Upper lobe of left lung (tissue), 6 donors: ENCODE results near the gene JMJD8. TPM values are rescaled to one million over a fixed set of nuclear protein-coding genes. Genes with fewer than 3 reads are reported as not detected.

ENCODE experiments used
- ATAC-seq, 2 donors: fragments of 200-7000 bp; cut with Tn5 transposase; one replicate each; pipeline ENCODE4 v1.9.1; 2022; ENCODE audit warnings: mild to moderate bottlenecking in 2 of 2, moderate library complexity in 2 of 2; ENCODE audit not compliant: low FRiP score in 2 of 2
- DNase-seq, 2 donors: peaks; one replicate each; pipeline ENCODE4 v3.0.0-alpha.2; 2019 to 2020
- H3K27ac ChIP-seq, 4 donors: fragments of 200-600 bp; sonication (generic); one replicate each; pipeline ENCODE4 v1.5.1; 2016 to 2019
- H3K27me3 ChIP-seq, 4 donors: fragments of 200-600 bp; sonication (generic); one replicate each; pipeline ENCODE4 v1.5.1; 2017 to 2019
- H3K36me3 ChIP-seq, 4 donors: fragments of 200-600 bp; sonication (generic); one replicate each; pipeline ENCODE4 v1.5.1; 2016 to 2019
- H3K4me1 ChIP-seq, 4 donors: fragments of 200-600 bp; sonication (generic); one replicate each; pipeline ENCODE4 v1.5.1; 2018 to 2019
- H3K4me3 ChIP-seq, 4 donors: fragments of 200-600 bp; sonication (generic); one replicate each; pipeline ENCODE4 v1.5.1; 2017 to 2019; ENCODE audit warnings: mild to moderate bottlenecking in 2 of 4, moderate library complexity in 1 of 4
- H3K9me3 ChIP-seq, 4 donors: fragments of 200-600 bp; sonication (generic); one replicate each; pipeline ENCODE4 v1.5.1; 2018 to 2019
- EP300 ChIP-seq, 4 donors: sonication (generic); formaldehyde crosslinking; IDR thresholded peaks; one replicate each; pipeline ENCODE4 v1.5.1; 2017; ENCODE audit warnings: antibody characterized with exemption in 4 of 4, control low read depth in 2 of 4
- POLR2A ChIP-seq, 4 donors: fragments of 450-650 bp; IDR thresholded peaks; one replicate each; pipeline ENCODE4 v1.5.1; 2016 to 2017; ENCODE audit warnings: antibody characterized with exemption in 4 of 4, mild to moderate bottlenecking in 2 of 4
- POLR2AphosphoS5 ChIP-seq, 2 donors: sonication (generic); formaldehyde crosslinking; IDR thresholded peaks; one replicate each; pipeline ENCODE4 v1.5.1; 2017; ENCODE audit warnings: antibody characterized with exemption in 2 of 2
- WGBS, 2 donors: methylation state at CpG; one replicate each; pipeline ENCODE4 v1.1.5; 2017 to 2018; 5-methylcytosine and 5-hydroxymethylcytosine counted together
- total RNA-seq, 6 donors: library from RNA; depleted of rRNA in 4 of 6; stranded (reverse); fragments of >200 nt in 4 of 6; gene quantifications; one replicate each; pipeline versions ENCODE4 v1.1.0 to v1.2.1, GENCODE V29; 2016 to 2021
- TF ChIP-seq, protein P1 (sequence below), 6 experiments: fragments of 450-650 bp in 4 of 6; fragments of 200-600 bp in 2 of 6; sonication (generic) in 2 of 6; IDR thresholded peaks; one replicate each; pipeline ENCODE4 v1.5.1; 2016 to 2019; ENCODE audit warnings: antibody characterized with exemption in 6 of 6
- donor health status: DM: no; HTN: no; CAD: no; lungs with moderate emphysema.
- donor health status: DM: no; HTN: yes; CAD: no; lungs with severe emphysema.

Gene JMJD8
- total RNA-seq, 6 donors from 2014 or later = 60.0 to 109 (median 65.5) TPM

DNA sequence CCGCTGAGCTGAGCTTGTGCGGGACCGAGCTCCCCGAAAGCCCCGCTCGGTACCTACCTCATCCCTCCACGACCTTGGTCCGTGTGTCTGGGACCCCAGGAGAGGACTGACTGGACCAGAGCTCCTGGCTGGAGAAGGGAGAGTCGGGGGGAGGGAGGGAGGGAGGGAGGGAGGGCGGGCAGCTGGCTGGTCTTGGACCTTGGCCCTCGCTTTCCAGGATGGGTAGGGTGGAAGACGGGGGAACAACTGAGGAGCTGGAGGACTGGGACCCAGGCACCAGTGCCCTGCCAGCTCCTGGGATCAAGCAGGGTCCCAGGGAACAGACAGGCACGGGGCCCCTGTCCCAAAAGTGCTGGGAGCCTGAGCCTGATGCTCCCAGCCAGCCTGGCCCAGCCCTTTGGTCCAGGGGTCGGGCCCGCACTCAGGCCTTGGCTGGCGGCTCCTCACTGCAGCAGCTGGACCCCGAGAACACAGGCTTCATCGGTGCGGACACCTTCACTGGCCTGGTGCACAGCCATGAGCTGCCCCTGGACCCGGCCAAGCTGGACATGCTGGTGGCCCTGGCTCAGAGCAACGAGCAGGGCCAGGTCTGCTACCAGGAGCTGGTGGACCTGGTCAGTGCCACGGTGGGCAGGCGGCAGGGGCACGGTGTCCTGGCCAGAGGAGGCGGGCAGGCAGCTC lies 8.1 kb downstream of the JMJD8 start:
- H3K4me1 ChIP-seq = peaks cover 17 to 49% (median 25%) of the 10 kb centered on the region in 4 donors
- peak overlapping the region in 3 of 4 donors; percentile 21 to 37 (median 24) for H3K4me3 ChIP-seq
- 35 to 58% methylated on average over 6 to 24 of the region's 25 CpGs for WGBS, 2 donors
- DNase-seq = peak in 1 of 2 donors; percentile 84
- peaks cover 14 to 31% (median 27%) of the 10 kb centered on the region in 4 donors for H3K36me3 ChIP-seq
- H3K9me3 ChIP-seq = no peaks in the 10 kb centered on the region
- no peaks in the 10 kb centered on the region for H3K27me3 ChIP-seq
- H3K27ac ChIP-seq = no peak overlapping the region
- TF ChIP-seq EP300 (IDR thresholded peaks at IDR 0.05) (no peak), POLR2AphosphoS5 (IDR thresholded peaks at IDR 0.05) (no peak), POLR2A (IDR thresholded peaks at IDR 0.05) (no peak)
- TF ChIP-seq, protein P1, sequence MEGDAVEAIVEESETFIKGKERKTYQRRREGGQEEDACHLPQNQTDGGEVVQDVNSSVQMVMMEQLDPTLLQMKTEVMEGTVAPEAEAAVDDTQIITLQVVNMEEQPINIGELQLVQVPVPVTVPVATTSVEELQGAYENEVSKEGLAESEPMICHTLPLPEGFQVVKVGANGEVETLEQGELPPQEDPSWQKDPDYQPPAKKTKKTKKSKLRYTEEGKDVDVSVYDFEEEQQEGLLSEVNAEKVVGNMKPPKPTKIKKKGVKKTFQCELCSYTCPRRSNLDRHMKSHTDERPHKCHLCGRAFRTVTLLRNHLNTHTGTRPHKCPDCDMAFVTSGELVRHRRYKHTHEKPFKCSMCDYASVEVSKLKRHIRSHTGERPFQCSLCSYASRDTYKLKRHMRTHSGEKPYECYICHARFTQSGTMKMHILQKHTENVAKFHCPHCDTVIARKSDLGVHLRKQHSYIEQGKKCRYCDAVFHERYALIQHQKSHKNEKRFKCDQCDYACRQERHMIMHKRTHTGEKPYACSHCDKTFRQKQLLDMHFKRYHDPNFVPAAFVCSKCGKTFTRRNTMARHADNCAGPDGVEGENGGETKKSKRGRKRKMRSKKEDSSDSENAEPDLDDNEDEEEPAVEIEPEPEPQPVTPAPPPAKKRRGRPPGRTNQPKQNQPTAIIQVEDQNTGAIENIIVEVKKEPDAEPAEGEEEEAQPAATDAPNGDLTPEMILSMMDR (IDR thresholded peaks at IDR 0.05) = no peak
- no peak for ATAC-seq

DNA sequence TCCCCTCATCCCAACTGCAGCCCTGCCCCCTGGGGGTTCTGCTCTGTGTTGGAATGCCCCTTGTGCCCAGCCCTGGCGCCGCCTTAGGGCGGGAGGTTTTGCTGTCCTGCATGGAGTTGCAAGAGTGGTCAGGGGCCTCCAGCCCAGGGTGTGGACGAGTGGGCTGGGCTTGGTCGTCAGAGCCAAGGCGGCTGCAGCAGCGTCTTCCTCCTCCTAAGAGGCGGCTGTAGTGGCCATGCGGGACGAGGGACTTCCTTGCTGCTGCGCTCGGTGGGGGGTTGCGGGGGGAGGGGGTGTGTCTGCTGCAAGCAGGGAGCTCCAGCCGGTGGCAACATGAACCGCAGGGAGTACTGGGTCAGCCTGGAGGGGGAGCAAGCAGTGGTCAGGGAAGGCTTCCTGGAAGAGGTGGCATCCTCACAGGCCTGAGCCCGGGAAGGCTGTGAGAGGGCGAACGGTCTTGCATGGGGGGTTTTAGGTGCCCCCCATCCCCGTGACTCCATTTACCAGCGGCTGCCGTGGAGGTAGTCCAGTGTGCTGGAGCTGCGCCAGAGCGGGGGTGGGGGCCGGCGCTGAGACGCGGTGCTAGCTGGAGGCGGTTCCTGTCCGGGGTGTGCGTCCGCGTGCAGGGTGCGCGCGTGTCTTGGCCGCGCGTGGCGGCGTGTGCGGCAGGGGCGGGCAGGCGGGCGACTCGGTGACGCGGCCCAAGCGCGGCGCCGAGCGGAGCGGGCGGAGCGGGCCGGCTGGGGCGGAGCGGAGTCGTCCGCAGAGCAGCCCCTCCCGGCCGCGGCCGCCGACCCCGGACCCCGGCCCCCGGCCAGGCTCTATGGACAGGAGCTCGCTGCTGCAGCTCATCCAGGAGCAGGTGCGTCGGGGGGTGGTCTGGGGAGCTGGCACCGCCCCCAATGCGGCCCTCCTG lies 8.9 kb downstream of the JMJD8 start, which contains the start of gene RHBDL1:
Gene RHBDL1, plus strand, starts transcription at position 704 of the 916 bp plus-strand sequence. Its CDS starts 120 bp downstream, at position 824.
- Histone ChIP-seq H3K27ac (no peak within 1 kb of the TSS), H3K9me3 (no peaks in the 10 kb centered on the region), H3K27me3 (no peaks in the 10 kb centered on the region), H3K4me3 (peak within 1 kb of the TSS in 3 of 4 donors; percentile 21 to 37 (median 24)), H3K36me3 (peaks cover 22 to 39% (median 35%) of the 10 kb centered on the region in 4 donors), H3K4me1 (peaks cover 13 to 45% (median 21%) of the 10 kb centered on the region in 4 donors)
- TF ChIP-seq POLR2AphosphoS5 (IDR thresholded peaks at IDR 0.05) (no peak), POLR2A (IDR thresholded peaks at IDR 0.05) (no peak), EP300 (IDR thresholded peaks at IDR 0.05) (no peak)
- TF ChIP-seq, protein P1 (IDR thresholded peaks at IDR 0.05) = no peak
- WGBS, 2 donors = 4 to 14% methylated on average over 12 to 24 of the region's 73 CpGs
- ATAC-seq = no peak
- DNase-seq = peak in 1 of 2 donors; percentile 90

DNA sequence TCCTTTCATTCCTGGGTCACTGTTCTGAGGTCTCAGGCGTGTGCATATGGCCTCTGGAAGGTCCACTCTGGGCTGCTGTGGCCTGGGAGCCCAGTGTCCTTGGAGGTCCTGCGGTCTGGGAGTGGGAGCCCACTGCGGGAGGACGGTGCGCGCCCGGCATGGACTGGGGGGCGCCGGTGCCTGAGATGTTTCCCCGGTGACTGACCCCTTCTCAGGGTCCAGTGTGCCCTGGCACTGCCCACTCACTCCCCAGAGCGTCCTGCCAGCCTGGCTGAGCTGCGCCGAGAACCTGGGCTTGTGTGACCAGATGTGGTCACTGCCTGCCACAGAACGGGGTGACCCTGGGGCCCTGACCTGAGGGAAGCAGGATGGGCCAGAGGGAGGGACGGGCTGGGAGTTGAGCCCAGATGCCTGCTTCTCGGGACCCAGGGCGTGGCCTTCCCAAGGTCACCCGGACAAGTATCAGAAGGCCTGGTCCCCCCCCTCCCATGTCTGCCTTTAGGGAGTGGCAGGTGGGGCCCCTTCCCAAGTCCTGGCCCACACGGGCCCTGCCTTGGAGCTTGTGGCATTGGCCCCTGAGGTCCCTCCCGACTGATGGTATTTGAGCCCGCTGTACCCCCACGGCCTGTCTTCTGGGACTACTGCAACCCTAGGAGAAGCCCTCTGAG lies 9.8 kb downstream of the JMJD8 start:
- Histone ChIP-seq H3K4me1 (peaks cover 15 to 39% (median 19%) of the 10 kb centered on the region in 4 donors), H3K4me3 (no peak overlapping the region), H3K36me3 (peaks cover 24 to 48% (median 44%) of the 10 kb centered on the region in 4 donors), H3K9me3 (no peaks in the 10 kb centered on the region), H3K27me3 (no peaks in the 10 kb centered on the region), H3K27ac (no peak overlapping the region)
- TF ChIP-seq POLR2AphosphoS5 (IDR thresholded peaks at IDR 0.05) (no peak), POLR2A (IDR thresholded peaks at IDR 0.05) (no peak), EP300 (IDR thresholded peaks at IDR 0.05) (no peak)
- TF ChIP-seq, protein P1 (IDR thresholded peaks at IDR 0.05) = no peak
- ATAC-seq (no peak), DNase-seq (peak in 1 of 2 donors; percentile 80)
- 87 to 100% methylated on average over 1 to 21 of the region's 22 CpGs for WGBS, 2 donors

DNA sequence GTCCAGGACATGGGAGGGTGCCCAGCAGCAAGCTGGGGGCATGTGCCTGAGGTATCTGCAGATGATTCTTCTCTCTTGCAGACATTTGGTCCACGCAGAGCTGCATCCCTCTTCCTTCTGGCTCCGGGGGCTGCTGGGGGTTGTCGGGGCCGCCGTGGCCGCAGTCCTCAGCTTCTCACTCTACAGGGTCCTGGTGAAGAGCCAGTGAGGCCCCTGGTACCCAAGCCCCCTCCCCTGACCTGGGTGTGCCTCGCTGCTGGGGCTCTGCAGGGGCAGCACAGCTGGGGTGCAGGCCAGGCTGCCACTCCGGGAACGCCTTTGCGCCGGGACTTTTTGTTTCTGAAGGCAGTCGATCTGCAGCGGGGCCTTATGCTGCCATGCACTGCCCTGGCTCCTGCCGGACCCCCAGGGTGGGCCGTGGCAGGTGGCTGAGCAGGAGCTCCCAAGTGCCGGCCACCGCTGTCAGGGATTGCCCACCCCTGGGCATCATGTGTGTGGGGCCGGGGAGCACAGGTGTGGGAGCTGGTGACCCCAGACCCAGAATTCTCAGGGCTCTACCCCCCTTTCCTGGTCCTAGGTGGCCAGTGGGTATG lies 10.6 kb downstream of the JMJD8 start:
- Histone ChIP-seq H3K9me3 (no peaks in the 10 kb centered on the region), H3K36me3 (peaks cover 24 to 52% (median 46%) of the 10 kb centered on the region in 4 donors), H3K4me3 (no peak overlapping the region), H3K27ac (no peak overlapping the region), H3K4me1 (peaks cover 22 to 43% (median 23%) of the 10 kb centered on the region in 4 donors), H3K27me3 (no peaks in the 10 kb centered on the region)
- DNase-seq (peak in 1 of 2 donors; percentile 74), ATAC-seq (no peak)
- WGBS, 2 donors = 93% methylated on average over 13 of the region's 18 CpGs; no CpG with 5 or more reads in 1 of the 2 donors
- TF ChIP-seq POLR2AphosphoS5 (IDR thresholded peaks at IDR 0.05) = no peak
- no peak for TF ChIP-seq POLR2A (IDR thresholded peaks at IDR 0.05)
- TF ChIP-seq EP300 (IDR thresholded peaks at IDR 0.05) = no peak
- TF ChIP-seq, protein P1 (IDR thresholded peaks at IDR 0.05) = no peak
